Measurements from ENCODE around the gene ANKRD63. TPM values are rescaled to one million over a fixed set of nuclear protein-coding genes. Genes with fewer than 3 reads are reported as not detected.
A peak's percentile ranks its signal among the peaks of the same experiment; 100 is the strongest.

Gene ANKRD63
- total RNA-seq, 1 experiment from 2014 or later: 0.46 TPM

GRCh38 chr15:40281801-40282146 is 1.1 kb downstream of the ANKRD63 start:
- Histone ChIP-seq H3K56ac (ENCODE audit: insufficient read length, low read depth, low read length) (no peak overlapping the region), H2BK5ac (ENCODE audit: insufficient read length, low read length) (no peak overlapping the region), H4K91ac (ENCODE audit: insufficient read length, low read depth, low read length) (no peak overlapping the region), H4K20me1 (ENCODE audit: control insufficient read depth, insufficient read depth, insufficient read length) (no peaks in the 10 kb centered on the region), H3K4ac (ENCODE audit: low read depth, low read length) (no peak overlapping the region), H3K9ac (ENCODE audit: extremely low read depth, insufficient read length, low read length) (no peak overlapping the region), H4K5ac (ENCODE audit: insufficient read length, low read depth, low read length) (no peak overlapping the region), H3K27ac (ENCODE audit: insufficient read length, low read depth, low read length) (no peak overlapping the region), H3K79me1 (ENCODE audit: insufficient read depth, low read depth, low read length, poor library complexity, severe bottlenecking) (no peaks in the 10 kb centered on the region), H3K9me3 (ENCODE audit: control insufficient read depth, low read depth, low read length) (no peaks in the 10 kb centered on the region), H3K23me2 (ENCODE audit: insufficient read length, low read depth, low read length, poor library complexity, severe bottlenecking) (peaks cover 10% of the 10 kb centered on the region), H2AK5ac (ENCODE audit: insufficient read length, low read length) (no peak overlapping the region), H4K8ac (replicated peaks; ENCODE audit: insufficient read length, low read depth, low read length) (no peak overlapping the region), H3K79me2 (ENCODE audit: insufficient read depth, low read length) (no peaks in the 10 kb centered on the region), H3K23ac (ENCODE audit: insufficient read length, low read depth, low read length) (no peak overlapping the region), H3K27me3 (ENCODE audit: insufficient read depth, low read length) (peaks cover 37% of the 10 kb centered on the region; the same call in 1 of the 2 replicates), H2BK20ac (ENCODE audit: low read depth, low read length, poor library complexity, severe bottlenecking) (no peak overlapping the region), H2BK120ac (ENCODE audit: low read depth, low read length, poor library complexity, severe bottlenecking) (no peak overlapping the region), H3K18ac (ENCODE audit: insufficient read length, low read depth, low read length) (no peak overlapping the region), H2AFZ (ENCODE audit: low read length) (no peak overlapping the region), H3K4me2 (ENCODE audit: insufficient read depth, insufficient read length, low read length) (peak overlapping the region; percentile 41), H2BK15ac (ENCODE audit: low read depth, low read length) (no peak overlapping the region), H2BK12ac (ENCODE audit: insufficient read length, low read depth, low read length) (no peak overlapping the region), H3T11ph (ENCODE audit: low read length) (no peak overlapping the region), H3K4me1 (ENCODE audit: insufficient read depth, low read length) (peaks cover 3% of the 10 kb centered on the region; the same call in 1 of the 2 replicates), H3K14ac (ENCODE audit: insufficient read depth, low read length) (no peak overlapping the region)
- Mint-ChIP-seq H3K4me3 (no peak overlapping the region; a peak in 1 of 5 replicates), H3K9me3 (no peaks in the 10 kb centered on the region; a peak in 1 of 5 replicates), H3K27me3 (ENCODE audit: low read depth) (peaks cover 86% of the 10 kb centered on the region), H3K27ac (no peak overlapping the region), H3K36me3 (ENCODE audit: insufficient read depth in 1 of 3, low read depth in 3 of 3) (no peaks in the 10 kb centered on the region; a peak in 2 of 7 replicates), H3K4me1 (peaks cover 38 to 67% of the 10 kb centered on the region in 2 experiments)
- DNase-seq: no peak
- WGBS (ENCODE audit: extremely low coverage, insufficient read length, low lambda C conversion rate): no CpG with 5 or more reads among the region's 51 CpGs
- TF ChIP-seq, protein P1, sequence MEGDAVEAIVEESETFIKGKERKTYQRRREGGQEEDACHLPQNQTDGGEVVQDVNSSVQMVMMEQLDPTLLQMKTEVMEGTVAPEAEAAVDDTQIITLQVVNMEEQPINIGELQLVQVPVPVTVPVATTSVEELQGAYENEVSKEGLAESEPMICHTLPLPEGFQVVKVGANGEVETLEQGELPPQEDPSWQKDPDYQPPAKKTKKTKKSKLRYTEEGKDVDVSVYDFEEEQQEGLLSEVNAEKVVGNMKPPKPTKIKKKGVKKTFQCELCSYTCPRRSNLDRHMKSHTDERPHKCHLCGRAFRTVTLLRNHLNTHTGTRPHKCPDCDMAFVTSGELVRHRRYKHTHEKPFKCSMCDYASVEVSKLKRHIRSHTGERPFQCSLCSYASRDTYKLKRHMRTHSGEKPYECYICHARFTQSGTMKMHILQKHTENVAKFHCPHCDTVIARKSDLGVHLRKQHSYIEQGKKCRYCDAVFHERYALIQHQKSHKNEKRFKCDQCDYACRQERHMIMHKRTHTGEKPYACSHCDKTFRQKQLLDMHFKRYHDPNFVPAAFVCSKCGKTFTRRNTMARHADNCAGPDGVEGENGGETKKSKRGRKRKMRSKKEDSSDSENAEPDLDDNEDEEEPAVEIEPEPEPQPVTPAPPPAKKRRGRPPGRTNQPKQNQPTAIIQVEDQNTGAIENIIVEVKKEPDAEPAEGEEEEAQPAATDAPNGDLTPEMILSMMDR (conservative IDR thresholded peaks at IDR 0.05): no peak
